Neuronal stem cell (in vitro differentiated cells): ENCODE measurements around the gene NIF3L1.

Experiments used
- DNase-seq: peaks from one replicate; pipeline ENCODE4 v3.0.0-alpha.2; 2013; ENCODE audit warnings: low spot score
- H2AFZ ChIP-seq: one replicate; pipeline ENCODE4 v1.6.1; 2013; ENCODE audit warnings: mild to moderate bottlenecking, low read length, inconsistent platforms
- H2AK5ac ChIP-seq: 2 replicates; pipeline ENCODE4 v1.6.1; 2013; ENCODE audit warnings: low read depth, mild to moderate bottlenecking, inconsistent platforms, low read length, moderate library complexity, mixed read lengths
- H2BK120ac ChIP-seq: 2 replicates; pipeline ENCODE4 v1.6.1; 2013; ENCODE audit warnings: low read depth, mild to moderate bottlenecking, inconsistent platforms, low read length, moderate library complexity, mixed read lengths
- H2BK12ac ChIP-seq: one replicate; pipeline ENCODE4 v1.6.1; 2013; ENCODE audit warnings: low read length, inconsistent platforms
- H2BK15ac ChIP-seq: 2 replicates; pipeline ENCODE4 v1.6.1; 2013; ENCODE audit warnings: mild to moderate bottlenecking, low read length, inconsistent platforms, mixed read lengths
- H2BK5ac ChIP-seq: one replicate; pipeline ENCODE4 v1.6.1; 2013; ENCODE audit warnings: inconsistent platforms, mild to moderate bottlenecking, low read length, moderate library complexity
- H3K14ac ChIP-seq: one replicate; pipeline ENCODE4 v1.6.1; 2013; ENCODE audit warnings: low read length, inconsistent platforms
- H3K18ac ChIP-seq: 2 replicates; pipeline ENCODE4 v1.6.1; 2013; ENCODE audit warnings: low read length, inconsistent platforms
- H3K23ac ChIP-seq: 2 replicates; pipeline ENCODE4 v1.6.1; 2013; ENCODE audit warnings: low read depth, mild to moderate bottlenecking, mixed read lengths, low read length, inconsistent platforms; ENCODE audit not compliant: poor library complexity
- H3K27ac ChIP-seq: replicated peaks from 3 replicates; pipeline ENCODE4 v1.5.1; 2013; ENCODE audit warnings: low read length, inconsistent platforms
- H3K27me3 ChIP-seq, 3 experiments: 2 replicates each; pipeline ENCODE4 v1.6.1; 2013; ENCODE audit warnings: low read length in 3 of 3, mild to moderate bottlenecking in 2 of 3, inconsistent platforms in 1 of 3, low read depth in 1 of 3, mixed read lengths in 1 of 3, moderate library complexity in 1 of 3; ENCODE audit not compliant: control insufficient read depth in 3 of 3, insufficient read depth in 3 of 3
- H3K36me3 ChIP-seq, 2 donors: replicated peaks in 1 of 2; 2 replicates each; pipeline ENCODE4 v1.6.1; 2013; ENCODE audit warnings: low read length in 2 of 2; ENCODE audit not compliant: control insufficient read depth in 2 of 2, insufficient read depth in 2 of 2
- H3K4ac ChIP-seq: 2 replicates; pipeline ENCODE4 v1.6.1; 2013; ENCODE audit warnings: inconsistent platforms, mild to moderate bottlenecking, low read length, moderate library complexity
- H3K4me1 ChIP-seq, 2 donors: 1 replicate in 1 of 2; 2 replicates in 1 of 2; pipeline ENCODE4 v1.6.1; 2013; ENCODE audit warnings: low read length in 2 of 2, low read depth in 1 of 2; ENCODE audit not compliant: control insufficient read depth in 2 of 2, insufficient read depth in 1 of 2
- H3K4me2 ChIP-seq: one replicate; pipeline ENCODE4 v1.6.1; 2013; ENCODE audit warnings: mild to moderate bottlenecking, low read length, inconsistent platforms; ENCODE audit not compliant: insufficient read depth, poor library complexity, severe bottlenecking
- H3K4me3 ChIP-seq, 2 donors: 2 replicates each; pipeline ENCODE4 v1.5.1; 2013; ENCODE audit warnings: low read length in 2 of 2, mild to moderate bottlenecking in 2 of 2, inconsistent platforms in 1 of 2, moderate library complexity in 1 of 2
- H3K79me1 ChIP-seq: one replicate; pipeline ENCODE4 v1.6.1; 2013; ENCODE audit warnings: low read depth, mild to moderate bottlenecking, inconsistent platforms, low read length, moderate library complexity
- H3K9ac ChIP-seq: one replicate; pipeline ENCODE4 v1.6.1; 2013; ENCODE audit warnings: mild to moderate bottlenecking, low read depth, low read length, inconsistent platforms; ENCODE audit not compliant: poor library complexity
- H3K9me3 ChIP-seq, 2 donors: replicated peaks in 1 of 2; 2 replicates each; pipeline versions ENCODE3 to v1.6.1; 2013; ENCODE audit warnings: low read length in 2 of 2, mild to moderate bottlenecking in 2 of 2, inconsistent platforms in 1 of 2, low read depth in 1 of 2, mixed read lengths in 1 of 2, moderate library complexity in 1 of 2; ENCODE audit not compliant: control insufficient read depth in 2 of 2, insufficient read depth in 1 of 2
- H4K8ac ChIP-seq: one replicate; pipeline ENCODE4 v1.6.1; 2013; ENCODE audit warnings: low read depth, mild to moderate bottlenecking, inconsistent platforms, low read length, moderate library complexity
- H4K91ac ChIP-seq: one replicate; pipeline ENCODE4 v1.6.1; 2013; ENCODE audit warnings: low read length, low read depth, mild to moderate bottlenecking, inconsistent platforms; ENCODE audit not compliant: poor library complexity
- WGBS, 2 donors: extraction: QIAGEN DNeasy Blood & Tissue Kit; methylation state at CpG; one replicate each; pipeline ENCODE4 v1.1.7; 2013; ENCODE audit warnings: missing lambda C conversion rate in 2 of 2, mixed read lengths in 1 of 2; ENCODE audit not compliant: insufficient read length in 2 of 2, insufficient replicate concordance in 1 of 2; ENCODE audit errors: extremely low coverage in 2 of 2; 5-methylcytosine and 5-hydroxymethylcytosine counted together

The NIF3L1 gene

GRCh38 chr2:200943527-200944105 is 54.4 kb downstream of the NIF3L1 start:
- H3K36me3 ChIP-seq, result peaks cover 15 to 96% of the 10 kb centered on the region in 2 donors
- no peak overlapping the region for H2BK15ac ChIP-seq
- H3K4me3 ChIP-seq, result no peak overlapping the region
- H3K4ac ChIP-seq, result no peak overlapping the region
- no peak for DNase-seq
- no peaks in the 10 kb centered on the region for H3K79me1 ChIP-seq
- no peak overlapping the region for H4K8ac ChIP-seq
- no peaks in the 10 kb centered on the region for H3K27me3 ChIP-seq
- no peak overlapping the region for H3K23ac ChIP-seq
- no peaks in the 10 kb centered on the region for H3K4me1 ChIP-seq
- H2BK120ac ChIP-seq, result no peak overlapping the region
- H3K4me2 ChIP-seq, result no peak overlapping the region
- no peak overlapping the region for H2AK5ac ChIP-seq
- no peak overlapping the region for H3K27ac ChIP-seq
- H2AFZ ChIP-seq, result no peak overlapping the region
- no peak overlapping the region for H3K14ac ChIP-seq
- H2BK12ac ChIP-seq, result no peak overlapping the region
- no peaks in the 10 kb centered on the region for H3K9me3 ChIP-seq
- no peak overlapping the region for H4K91ac ChIP-seq
- H3K18ac ChIP-seq, result no peak overlapping the region
- WGBS, 2 donors, result no CpG with 5 or more reads among the region's 1 CpG
- no peak overlapping the region for H3K9ac ChIP-seq
- H2BK5ac ChIP-seq, result no peak overlapping the region

- H4K91ac ChIP-seq, result no peak overlapping the region
- H3K23ac ChIP-seq, result no peak overlapping the region
- H4K8ac ChIP-seq, result no peak overlapping the region
- no peak overlapping the region for H3K4me2 ChIP-seq
- H3K4me1 ChIP-seq, result no peaks in the 10 kb centered on the region
- no peak overlapping the region for H3K4ac ChIP-seq
- no peaks in the 10 kb centered on the region for H3K79me1 ChIP-seq
- DNase-seq, result no peak
- H3K4me3 ChIP-seq, result no peak overlapping the region
- H3K9ac ChIP-seq, result peak overlapping the region; percentile 44
- H2BK5ac ChIP-seq, result no peak overlapping the region
- no peak overlapping the region for H2AK5ac ChIP-seq
- H2BK12ac ChIP-seq, result no peak overlapping the region
- H2BK15ac ChIP-seq, result no peak overlapping the region
- WGBS, 2 donors, result no CpG with 5 or more reads among the region's 12 CpGs
- H3K18ac ChIP-seq, result no peak overlapping the region
- H3K14ac ChIP-seq, result no peak overlapping the region
- no peak overlapping the region for H2AFZ ChIP-seq
- H3K36me3 ChIP-seq, result peaks cover 15 to 97% of the 10 kb centered on the region in 2 donors
- no peaks in the 10 kb centered on the region for H3K27me3 ChIP-seq
- H3K27ac ChIP-seq, result no peak overlapping the region
- no peaks in the 10 kb centered on the region for H3K9me3 ChIP-seq
- H2BK120ac ChIP-seq, result no peak overlapping the region
Measured at GRCh38 chr2:200944467-200945394, 55.6 kb downstream of the NIF3L1 start.

- Histone ChIP-seq H3K4ac (no peak overlapping the region), H3K23ac (no peak overlapping the region), H2BK12ac (no peak overlapping the region), H3K18ac (no peak overlapping the region), H3K4me2 (no peak overlapping the region), H2BK5ac (no peak overlapping the region), H4K8ac (no peak overlapping the region), H3K79me1 (no peaks in the 10 kb centered on the region), H2AFZ (no peak overlapping the region), H2BK120ac (no peak overlapping the region), H3K27ac (no peak overlapping the region), H4K91ac (no peak overlapping the region), H3K36me3 (peaks cover 12 to 96% of the 10 kb centered on the region in 2 donors), H3K4me3 (no peak overlapping the region), H3K9ac (no peak overlapping the region), H3K14ac (no peak overlapping the region), H3K9me3 (no peaks in the 10 kb centered on the region), H3K4me1 (no peaks in the 10 kb centered on the region), H2AK5ac (no peak overlapping the region), H2BK15ac (no peak overlapping the region), H3K27me3 (no peaks in the 10 kb centered on the region)
- no CpG with 5 or more reads among the region's 4 CpGs for WGBS, 2 donors
- no peak for DNase-seq
Measured at GRCh38 chr2:200945395-200945729, 56.2 kb downstream of the NIF3L1 start.

- peaks cover 8 to 93% of the 10 kb centered on the region in 2 donors for H3K36me3 ChIP-seq
Measured at GRCh38 chr2:200950378-200950777, 61.2 kb downstream of the NIF3L1 start.

More at GRCh38 chr2:200950378-200950777, 61.2 kb downstream of the NIF3L1 start:
- Histone ChIP-seq H3K27ac (no peak overlapping the region), H3K79me1 (no peaks in the 10 kb centered on the region), H3K18ac (no peak overlapping the region), H3K4me2 (no peak overlapping the region), H3K9ac (no peak overlapping the region), H3K4me3 (no peak overlapping the region), H3K23ac (no peak overlapping the region), H4K91ac (no peak overlapping the region), H2BK12ac (no peak overlapping the region), H3K9me3 (no peaks in the 10 kb centered on the region), H2BK15ac (no peak overlapping the region), H2BK5ac (no peak overlapping the region), H2AFZ (no peak overlapping the region), H3K27me3 (no peaks in the 10 kb centered on the region), H4K8ac (no peak overlapping the region), H2BK120ac (no peak overlapping the region), H3K4me1 (no peaks in the 10 kb centered on the region), H2AK5ac (no peak overlapping the region), H3K4ac (no peak overlapping the region), H3K14ac (no peak overlapping the region)
- no peak for DNase-seq
- WGBS, 2 donors, result no CpG with 5 or more reads among the region's 3 CpGs
